T-helper 1 cell treated with Interleukin-12 subunit alpha and Interleukin-12 subunit beta and Interleukin-4 antibody, amounts not matched to agents 30 μg/mL and 1 μg/mL, for 36 hours (primary cell): ENCODE data around the gene ROR1.

ENCODE experiments used
- H3K27ac Mint-ChIP-seq: one replicate; pipeline ENCODE4 v1.8.0; 2021; ENCODE audit warnings: mild to moderate bottlenecking, mixed read lengths
- H3K27me3 Mint-ChIP-seq: one replicate; pipeline ENCODE4 v1.8.0; 2021; ENCODE audit warnings: low read depth, mixed read lengths
- H3K36me3 Mint-ChIP-seq: one replicate; pipeline ENCODE4 v1.8.0; 2021; ENCODE audit warnings: low read depth, mixed read lengths
- H3K4me1 Mint-ChIP-seq: one replicate; pipeline ENCODE4 v1.8.0; 2021; ENCODE audit warnings: low read depth, mixed read lengths
- H3K4me3 Mint-ChIP-seq: one replicate; pipeline ENCODE4 v1.8.0; 2021; ENCODE audit warnings: mild to moderate bottlenecking, moderate library complexity, mixed read lengths
- H3K9me3 Mint-ChIP-seq: one replicate; pipeline ENCODE4 v1.8.0; 2021; ENCODE audit warnings: mixed read lengths

The ROR1 gene

GRCh38 chr1:64117492-64117891, 343.7 kb downstream of the ROR1 start:
- H3K9me3 Mint-ChIP-seq, result no peaks in the 10 kb centered on the region
- no peaks in the 10 kb centered on the region for H3K27me3 Mint-ChIP-seq
- no peak overlapping the region for H3K4me3 Mint-ChIP-seq
- H3K27ac Mint-ChIP-seq, result no peak overlapping the region
- H3K36me3 Mint-ChIP-seq, result no peaks in the 10 kb centered on the region
- no peaks in the 10 kb centered on the region for H3K4me1 Mint-ChIP-seq

GRCh38 chr1:64121766-64122385, 348.1 kb downstream of the ROR1 start:
- Mint-ChIP-seq H3K36me3 (no peaks in the 10 kb centered on the region), H3K4me1 (no peaks in the 10 kb centered on the region), H3K4me3 (no peak overlapping the region), H3K27ac (no peak overlapping the region), H3K9me3 (no peaks in the 10 kb centered on the region), H3K27me3 (peaks cover 9% of the 10 kb centered on the region)

GRCh38 chr1:64122588-64122987, 348.8 kb downstream of the ROR1 start:
- Mint-ChIP-seq H3K27me3 (peaks cover 11% of the 10 kb centered on the region), H3K36me3 (no peaks in the 10 kb centered on the region), H3K4me3 (no peak overlapping the region), H3K27ac (no peak overlapping the region), H3K4me1 (no peaks in the 10 kb centered on the region), H3K9me3 (no peaks in the 10 kb centered on the region)

GRCh38 chr1:64124704-64125440, 351.1 kb downstream of the ROR1 start:
- no peak overlapping the region for H3K27ac Mint-ChIP-seq
- H3K4me3 Mint-ChIP-seq, result no peak overlapping the region
- H3K36me3 Mint-ChIP-seq, result no peaks in the 10 kb centered on the region
- H3K4me1 Mint-ChIP-seq, result no peaks in the 10 kb centered on the region
- peaks cover 16% of the 10 kb centered on the region for H3K27me3 Mint-ChIP-seq
- H3K9me3 Mint-ChIP-seq, result no peaks in the 10 kb centered on the region

GRCh38 chr1:64126581-64126980, 352.8 kb downstream of the ROR1 start:
- Mint-ChIP-seq H3K27ac (no peak overlapping the region), H3K4me1 (no peaks in the 10 kb centered on the region), H3K36me3 (no peaks in the 10 kb centered on the region), H3K4me3 (no peak overlapping the region), H3K9me3 (no peaks in the 10 kb centered on the region), H3K27me3 (peaks cover 16% of the 10 kb centered on the region)

GRCh38 chr1:64127297-64127696, 353.5 kb downstream of the ROR1 start:
- H3K4me1 Mint-ChIP-seq, result no peaks in the 10 kb centered on the region
- H3K9me3 Mint-ChIP-seq, result no peaks in the 10 kb centered on the region
- H3K27ac Mint-ChIP-seq, result no peak overlapping the region
- no peaks in the 10 kb centered on the region for H3K36me3 Mint-ChIP-seq
- peaks cover 16% of the 10 kb centered on the region for H3K27me3 Mint-ChIP-seq
- H3K4me3 Mint-ChIP-seq, result no peak overlapping the region

- no peaks in the 10 kb centered on the region for H3K36me3 Mint-ChIP-seq
- peaks cover 12% of the 10 kb centered on the region for H3K27me3 Mint-ChIP-seq
- no peak overlapping the region for H3K27ac Mint-ChIP-seq
- no peaks in the 10 kb centered on the region for H3K9me3 Mint-ChIP-seq
- H3K4me3 Mint-ChIP-seq, result no peak overlapping the region
- H3K4me1 Mint-ChIP-seq, result no peaks in the 10 kb centered on the region
These were observed 355.9 kb downstream of the ROR1 start for GRCh38 chr1:64129701-64130100.

GRCh38 chr1:64131155-64131554, 357.3 kb downstream of the ROR1 start:
- Mint-ChIP-seq H3K9me3 (no peaks in the 10 kb centered on the region), H3K4me3 (no peak overlapping the region), H3K27ac (no peak overlapping the region), H3K27me3 (peaks cover 12% of the 10 kb centered on the region), H3K36me3 (no peaks in the 10 kb centered on the region), H3K4me1 (no peaks in the 10 kb centered on the region)

- no peaks in the 10 kb centered on the region for H3K36me3 Mint-ChIP-seq
- no peak overlapping the region for H3K27ac Mint-ChIP-seq
- H3K27me3 Mint-ChIP-seq, result peaks cover 8% of the 10 kb centered on the region
These were observed 359.2 kb downstream of the ROR1 start for GRCh38 chr1:64133036-64133435.

GRCh38 chr1:64135462-64136223, 361.8 kb downstream of the ROR1 start:
- no peaks in the 10 kb centered on the region for H3K36me3 Mint-ChIP-seq
- H3K4me3 Mint-ChIP-seq, result no peak overlapping the region
- peaks cover 4% of the 10 kb centered on the region for H3K27me3 Mint-ChIP-seq
- no peaks in the 10 kb centered on the region for H3K9me3 Mint-ChIP-seq
- H3K27ac Mint-ChIP-seq, result no peak overlapping the region
- no peaks in the 10 kb centered on the region for H3K4me1 Mint-ChIP-seq

More at GRCh38 chr1:64133036-64133435, 359.2 kb downstream of the ROR1 start:
- H3K4me1 Mint-ChIP-seq, result no peaks in the 10 kb centered on the region
- no peak overlapping the region for H3K4me3 Mint-ChIP-seq
- H3K9me3 Mint-ChIP-seq, result no peaks in the 10 kb centered on the region

GRCh38 chr1:64136296-64136695, 362.5 kb downstream of the ROR1 start:
- Mint-ChIP-seq H3K4me1 (no peaks in the 10 kb centered on the region), H3K4me3 (no peak overlapping the region), H3K27ac (no peak overlapping the region), H3K9me3 (no peaks in the 10 kb centered on the region), H3K36me3 (no peaks in the 10 kb centered on the region), H3K27me3 (peaks cover 4% of the 10 kb centered on the region)

GRCh38 chr1:64136752-64137411, 363.1 kb downstream of the ROR1 start:
- no peaks in the 10 kb centered on the region for H3K9me3 Mint-ChIP-seq
- no peak overlapping the region for H3K27ac Mint-ChIP-seq
- H3K27me3 Mint-ChIP-seq, result peaks cover 4% of the 10 kb centered on the region
- no peaks in the 10 kb centered on the region for H3K36me3 Mint-ChIP-seq
- no peak overlapping the region for H3K4me3 Mint-ChIP-seq
- H3K4me1 Mint-ChIP-seq, result no peaks in the 10 kb centered on the region

- Mint-ChIP-seq H3K4me3 (no peak overlapping the region), H3K27ac (no peak overlapping the region), H3K4me1 (no peaks in the 10 kb centered on the region), H3K36me3 (no peaks in the 10 kb centered on the region), H3K9me3 (no peaks in the 10 kb centered on the region), H3K27me3 (peaks cover 4% of the 10 kb centered on the region)
These were observed 363.6 kb downstream of the ROR1 start for GRCh38 chr1:64137412-64137803.

GRCh38 chr1:64139877-64140276, 366.1 kb downstream of the ROR1 start:
- H3K4me3 Mint-ChIP-seq, result no peak overlapping the region
- H3K4me1 Mint-ChIP-seq, result no peaks in the 10 kb centered on the region
- H3K27ac Mint-ChIP-seq, result no peak overlapping the region
- H3K36me3 Mint-ChIP-seq, result no peaks in the 10 kb centered on the region
- no peaks in the 10 kb centered on the region for H3K9me3 Mint-ChIP-seq
- H3K27me3 Mint-ChIP-seq, result no peaks in the 10 kb centered on the region
